Panc1 (cell line): ENCODE data around the gene NELL2. TPM values are rescaled to one million over a fixed set of nuclear protein-coding genes. Genes with fewer than 3 reads are reported as not detected.

ENCODE experiments used
- ATAC-seq: fragments of 200-7000 bp; cut with Tn5 transposase; 2 replicates; pipeline ENCODE4 v1.9.1; 2020; ENCODE audit warnings: mild to moderate bottlenecking, moderate library complexity
- BruUV-seq: library from RNA; stranded (reverse); fragments of 400-500 nt; replicated peaks from 2 replicates; lab custom pipeline; 2021; lab: Mats Ljungman, UMichigan
- CTCF ChIA-PET: fragments of 300-600 bp; sonication (Branson Sonifier 250); formaldehyde crosslinking; loops from one replicate; lab custom pipeline; 2022; ENCODE audit warnings: antibody characterized with exemption; lab: Charles Lee
- POLR2A ChIA-PET: fragments of 300-600 bp; sonication (Branson Sonifier 250); formaldehyde crosslinking; loops from one replicate; lab custom pipeline; 2022; ENCODE audit warnings: antibody characterized with exemption; lab: Charles Lee
- DNase-seq: peaks from one replicate; pipeline ENCODE4 v3.0.0-alpha.2; 2010; ENCODE audit warnings: low read depth, low spot score
- H3K27ac ChIP-seq: 2 replicates; pipeline ENCODE4 v1.5.1; 2011; ENCODE audit warnings: mild to moderate bottlenecking, low read length, inconsistent platforms
- H3K27me3 ChIP-seq: fragments of 200-500 bp; sonication (Bioruptor generic); 2 replicates; pipeline ENCODE4 v1.6.0; 2014; ENCODE audit warnings: low read length, inconsistent platforms; ENCODE audit not compliant: control insufficient read depth, insufficient read depth
- H3K36me3 ChIP-seq: fragments of 200-500 bp; sonication (Bioruptor generic); 2 replicates; pipeline ENCODE4 v1.5.1; 2014; ENCODE audit warnings: inconsistent platforms, mild to moderate bottlenecking, low read length, moderate library complexity; ENCODE audit not compliant: control insufficient read depth, insufficient read depth
- H3K4me1 ChIP-seq: 2 replicates; pipeline ENCODE4 v1.5.1; 2011; ENCODE audit warnings: inconsistent platforms, mild to moderate bottlenecking, low read length, moderate library complexity; ENCODE audit not compliant: control insufficient read depth, insufficient read depth
- H3K4me3 ChIP-seq, 2 experiments: 2 replicates each; pipeline ENCODE4 v1.5.1; 2011 to 2012; ENCODE audit warnings: low read depth in 2 of 2, low read length in 2 of 2, mild to moderate bottlenecking in 2 of 2, inconsistent platforms in 1 of 2, moderate library complexity in 1 of 2
- H3K9me3 ChIP-seq: fragments of 200-500 bp; sonication (Bioruptor generic); 2 replicates; pipeline ENCODE4 v1.5.1; 2014; ENCODE audit warnings: low read depth, mild to moderate bottlenecking, inconsistent platforms, low read length, moderate library complexity; ENCODE audit not compliant: control insufficient read depth, insufficient read depth
- CTCF ChIP-seq: fragments of 450-650 bp; IDR thresholded peaks from 2 replicates; pipeline ENCODE4 v1.5.1; 2017; ENCODE audit warnings: mild to moderate bottlenecking
- POLR2AphosphoS5 ChIP-seq: IDR thresholded peaks from 2 replicates; pipeline ENCODE4 v1.6.1; 2012; ENCODE audit warnings: mild to moderate bottlenecking, low read depth, low read length, moderate library complexity
- REST ChIP-seq, 2 experiments: IDR thresholded peaks; 2 replicates each; pipeline ENCODE4 v1.6.1; 2011 to 2012; ENCODE audit warnings: low read depth in 2 of 2, control low read depth in 1 of 2, low read length in 1 of 2, mild to moderate bottlenecking in 1 of 2, moderate library complexity in 1 of 2; ENCODE audit not compliant: insufficient read depth in 1 of 2
- SIN3A ChIP-seq: IDR thresholded peaks from 2 replicates; pipeline ENCODE4 v1.6.1; 2012; ENCODE audit warnings: low read depth, mild to moderate bottlenecking, low read length, moderate library complexity, borderline replicate concordance; ENCODE audit not compliant: insufficient read depth
- TCF7L2 ChIP-seq: IDR thresholded peaks from 2 replicates; pipeline ENCODE4 v1.6.1; 2011; ENCODE audit warnings: mild to moderate bottlenecking, low read depth, low read length, inconsistent platforms
- in situ Hi-C: cut with HindIII; loops from 2 replicates; pipeline ENCODE4 v1.10.0; 2016; ENCODE audit warnings: low sequenced_read_pairs, low pct_unique_long_range_greater_than_20kb
- intact Hi-C: fragments of 100-400 bp; cut with micrococcal nuclease; formaldehyde crosslinking; loops from one replicate; pipeline ENCODE4 v1.10.0; 2022; ENCODE audit not compliant: unreplicated experiment
- total RNA-seq: library from RNA; stranded (reverse); gene quantifications from one replicate; pipeline ENCODE4 v1.2.1, GENCODE V29; 2021; ENCODE audit not compliant: unreplicated experiment

The NELL2 gene
- total RNA-seq, 1 experiment from 2014 or later, result 0.28 TPM

DNA sequence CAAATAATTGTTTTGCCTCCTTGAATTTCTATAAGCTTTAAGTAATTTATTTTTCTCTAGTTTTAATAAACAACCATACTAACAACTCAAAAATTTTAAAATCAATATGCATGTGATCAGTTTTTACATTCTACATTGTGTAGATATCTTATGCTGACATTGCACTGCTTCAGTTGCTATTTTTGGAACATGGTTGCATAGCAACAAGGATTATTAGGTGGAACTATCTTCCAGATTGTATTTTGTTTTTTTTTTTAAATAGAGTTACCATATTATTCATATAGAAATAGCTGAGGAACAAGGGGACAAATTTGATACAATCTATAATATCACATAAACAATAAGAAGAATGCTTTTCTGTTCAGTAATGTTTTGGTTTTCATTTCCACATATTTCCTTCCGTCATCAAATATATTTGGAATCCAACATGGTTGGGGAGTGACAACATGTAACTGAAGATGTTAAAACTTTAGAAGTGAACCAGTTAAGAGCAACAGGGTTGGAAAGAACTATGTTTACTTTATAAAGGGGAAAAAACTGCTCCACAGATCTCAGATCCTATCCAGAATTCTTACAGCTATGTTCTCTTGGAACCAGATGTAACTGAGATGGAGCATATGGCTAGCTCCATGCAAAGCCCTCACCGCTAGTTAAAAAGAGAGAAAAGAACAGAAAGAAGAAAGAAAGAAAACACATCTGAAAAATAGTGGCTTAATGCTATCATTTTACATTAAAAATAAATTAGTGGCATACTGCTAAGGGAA is 235.5 kb downstream of the NELL2 start:
- H3K27me3 ChIP-seq, result no peaks in the 10 kb centered on the region
- BruUV-seq, result no TSS peak
- ATAC-seq (no peak), DNase-seq (no peak)
- CTCF ChIA-PET, result no interaction called here
- POLR2A ChIA-PET, result no interaction called here
- no peaks in the 10 kb centered on the region for H3K9me3 ChIP-seq
- H3K4me3 ChIP-seq, result no peak overlapping the region
- intact Hi-C loops, result no loop called here
- TF ChIP-seq POLR2AphosphoS5 (no peak), SIN3A (no peak), TCF7L2 (no peak)
- no peak overlapping the region for H3K27ac ChIP-seq
- no peaks in the 10 kb centered on the region for H3K36me3 ChIP-seq
- H3K4me1 ChIP-seq, result no peaks in the 10 kb centered on the region
- in situ Hi-C loops, result no loop called here

DNA sequence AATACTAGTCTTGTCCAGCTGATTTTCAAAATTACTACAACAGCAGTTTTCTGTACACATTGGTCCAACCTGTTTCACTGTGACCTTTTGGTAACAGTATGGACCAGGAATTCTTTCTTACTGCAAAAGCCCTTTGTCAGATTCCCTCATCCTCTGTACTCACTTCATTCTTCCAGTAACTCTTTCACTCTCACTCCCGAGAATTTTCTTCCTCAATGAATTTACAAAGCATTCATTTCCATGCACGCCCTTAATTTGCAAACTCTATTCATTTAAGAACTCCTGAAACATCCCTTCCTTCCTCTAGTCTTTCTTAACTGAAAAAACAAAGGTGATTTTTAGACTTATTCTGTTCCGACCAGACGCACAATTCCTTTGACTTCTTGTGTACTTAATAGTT is 238.2 kb downstream of the NELL2 start:
- no peak for TF ChIP-seq SIN3A
- no peak for TF ChIP-seq TCF7L2
- TF ChIP-seq POLR2AphosphoS5, result no peak
- TF ChIP-seq REST (IDR thresholded peaks at IDR 0.05; ENCODE audit: insufficient read depth in 1 of 2, low read depth in 2 of 2, low read length in 1 of 2), result no peak
- TF ChIP-seq CTCF, result no peak
- ATAC-seq (no peak), DNase-seq (no peak)
- Histone ChIP-seq H3K4me1 (no peaks in the 10 kb centered on the region), H3K27me3 (no peaks in the 10 kb centered on the region), H3K9me3 (no peaks in the 10 kb centered on the region), H3K4me3 (no peak overlapping the region), H3K27ac (no peak overlapping the region), H3K36me3 (no peaks in the 10 kb centered on the region)
- BruUV-seq, result no TSS peak
- in situ Hi-C loops, result no loop called here
- ChIA-PET POLR2A (no interaction called here), CTCF (no interaction called here)
- intact Hi-C loops, result no loop called here

- no peak overlapping the region for H3K4me3 ChIP-seq
- no peaks in the 10 kb centered on the region for H3K4me1 ChIP-seq
- TF ChIP-seq REST (IDR thresholded peaks at IDR 0.05; ENCODE audit: insufficient read depth in 1 of 2, low read depth in 2 of 2, low read length in 1 of 2) (no peak), POLR2AphosphoS5 (no peak), CTCF (no peak), TCF7L2 (no peak), SIN3A (no peak)
- CTCF ChIA-PET, result no interaction called here
- no peak overlapping the region for H3K27ac ChIP-seq
- in situ Hi-C loops (no loop called here), intact Hi-C loops (no loop called here)
- ATAC-seq, result no peak
- BruUV-seq, result no TSS peak
- no peak for DNase-seq
- H3K27me3 ChIP-seq, result no peaks in the 10 kb centered on the region
- POLR2A ChIA-PET, result no interaction called here
- H3K36me3 ChIP-seq, result no peaks in the 10 kb centered on the region
- H3K9me3 ChIP-seq, result no peaks in the 10 kb centered on the region
Observed at GRCh38 chr12:44628180-44628579, 247.9 kb downstream of the NELL2 start.
